ENCODE results near the gene CACNA1G. TPM values are rescaled to one million over a fixed set of nuclear protein-coding genes. Genes with fewer than 3 reads are reported as not detected.

CACNA1G gene
- total and polyA plus RNA-seq, 9 of the 15 experiments (the other 6 are each of a cell fraction or from before 2014, with no cell fraction given) = 0.01 TPM; not detected in 8

DNA sequence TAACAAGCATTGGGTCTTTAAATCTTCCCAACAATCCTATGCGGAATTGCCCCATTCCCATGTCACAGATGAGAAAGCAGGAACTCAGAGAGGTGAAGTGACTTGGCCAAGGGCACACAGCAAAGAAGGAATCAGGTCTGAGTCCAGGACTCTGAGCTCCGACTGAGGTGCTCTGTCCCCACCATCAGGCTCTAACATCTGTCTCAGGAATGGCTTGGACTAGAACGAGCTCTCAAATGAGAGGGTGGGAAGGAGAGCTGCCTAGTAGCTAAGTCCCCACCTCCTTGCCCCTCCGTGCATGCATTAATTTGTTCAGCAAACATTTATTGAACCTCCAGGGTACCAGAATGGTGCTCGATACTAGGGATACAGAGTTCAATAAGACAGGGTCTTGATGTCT is 100.8 kb downstream of the CACNA1G start (continued):
- TF ChIP-seq GABPB1 (CRISPR knock-in tag; IDR thresholded peaks at IDR 0.05) (no peak), NRF1 (conservative IDR thresholded peaks at IDR 0.05 in 1 of 2, IDR thresholded peaks at IDR 0.05 in 1 of 2) (no peak), ZNF197 (CRISPR knock-in tag; IDR thresholded peaks at IDR 0.05; ENCODE audit: low read depth) (0 out of 2 replicates have a peak, but pooled peaks have one; percentile 19), ZBTB8A (IDR thresholded peaks at IDR 0.05; ENCODE audit: partially characterized antibody) (no peak), HMGN3 (IDR thresholded peaks at IDR 0.05; ENCODE audit: borderline replicate concordance, extremely low read depth, insufficient read length, low read depth, low read length) (no peak), SPI1 (IDR thresholded peaks at IDR 0.05; ENCODE audit: borderline replicate concordance, low read depth, low read length) (no peak), KDM1A (IDR thresholded peaks at IDR 0.05) (peak; percentile 64 to 72), CBX5 (IDR thresholded peaks at IDR 0.05; ENCODE audit: borderline replicate concordance, low read depth) (no peak), HDAC1 (IDR thresholded peaks at IDR 0.05) (no peak), ZNF354B (CRISPR knock-in tag; IDR thresholded peaks at IDR 0.05) (no peak), PCBP2 (IDR thresholded peaks at IDR 0.05; ENCODE audit: low read depth, low read length, poor library complexity, severe bottlenecking) (no peak), RBM25 (IDR thresholded peaks at IDR 0.05; ENCODE audit: low read depth, low read length, severe bottlenecking) (peak; percentile 80), CHCHD3 (CRISPR knock-in tag; IDR thresholded peaks at IDR 0.05) (no peak), POLR2B (IDR thresholded peaks at IDR 0.05; ENCODE audit: low read depth, partially characterized antibody) (no peak), MYBL2 (IDR thresholded peaks at IDR 0.05; ENCODE audit: low read depth) (no peak), MYBL2 (CRISPR knock-in tag; IDR thresholded peaks at IDR 0.05; ENCODE audit: borderline replicate concordance) (no peak), ZNF282 (CRISPR knock-in tag; IDR thresholded peaks at IDR 0.05) (no peak), ZNF445 (CRISPR knock-in tag; IDR thresholded peaks at IDR 0.05; ENCODE audit: low read depth) (no peak)
- TF ChIP-seq, protein P1, sequence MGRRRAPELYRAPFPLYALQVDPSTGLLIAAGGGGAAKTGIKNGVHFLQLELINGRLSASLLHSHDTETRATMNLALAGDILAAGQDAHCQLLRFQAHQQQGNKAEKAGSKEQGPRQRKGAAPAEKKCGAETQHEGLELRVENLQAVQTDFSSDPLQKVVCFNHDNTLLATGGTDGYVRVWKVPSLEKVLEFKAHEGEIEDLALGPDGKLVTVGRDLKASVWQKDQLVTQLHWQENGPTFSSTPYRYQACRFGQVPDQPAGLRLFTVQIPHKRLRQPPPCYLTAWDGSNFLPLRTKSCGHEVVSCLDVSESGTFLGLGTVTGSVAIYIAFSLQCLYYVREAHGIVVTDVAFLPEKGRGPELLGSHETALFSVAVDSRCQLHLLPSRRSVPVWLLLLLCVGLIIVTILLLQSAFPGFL (CRISPR knock-in tag; IDR thresholded peaks at IDR 0.05) = no peak
- TF ChIP-seq, protein P2, sequence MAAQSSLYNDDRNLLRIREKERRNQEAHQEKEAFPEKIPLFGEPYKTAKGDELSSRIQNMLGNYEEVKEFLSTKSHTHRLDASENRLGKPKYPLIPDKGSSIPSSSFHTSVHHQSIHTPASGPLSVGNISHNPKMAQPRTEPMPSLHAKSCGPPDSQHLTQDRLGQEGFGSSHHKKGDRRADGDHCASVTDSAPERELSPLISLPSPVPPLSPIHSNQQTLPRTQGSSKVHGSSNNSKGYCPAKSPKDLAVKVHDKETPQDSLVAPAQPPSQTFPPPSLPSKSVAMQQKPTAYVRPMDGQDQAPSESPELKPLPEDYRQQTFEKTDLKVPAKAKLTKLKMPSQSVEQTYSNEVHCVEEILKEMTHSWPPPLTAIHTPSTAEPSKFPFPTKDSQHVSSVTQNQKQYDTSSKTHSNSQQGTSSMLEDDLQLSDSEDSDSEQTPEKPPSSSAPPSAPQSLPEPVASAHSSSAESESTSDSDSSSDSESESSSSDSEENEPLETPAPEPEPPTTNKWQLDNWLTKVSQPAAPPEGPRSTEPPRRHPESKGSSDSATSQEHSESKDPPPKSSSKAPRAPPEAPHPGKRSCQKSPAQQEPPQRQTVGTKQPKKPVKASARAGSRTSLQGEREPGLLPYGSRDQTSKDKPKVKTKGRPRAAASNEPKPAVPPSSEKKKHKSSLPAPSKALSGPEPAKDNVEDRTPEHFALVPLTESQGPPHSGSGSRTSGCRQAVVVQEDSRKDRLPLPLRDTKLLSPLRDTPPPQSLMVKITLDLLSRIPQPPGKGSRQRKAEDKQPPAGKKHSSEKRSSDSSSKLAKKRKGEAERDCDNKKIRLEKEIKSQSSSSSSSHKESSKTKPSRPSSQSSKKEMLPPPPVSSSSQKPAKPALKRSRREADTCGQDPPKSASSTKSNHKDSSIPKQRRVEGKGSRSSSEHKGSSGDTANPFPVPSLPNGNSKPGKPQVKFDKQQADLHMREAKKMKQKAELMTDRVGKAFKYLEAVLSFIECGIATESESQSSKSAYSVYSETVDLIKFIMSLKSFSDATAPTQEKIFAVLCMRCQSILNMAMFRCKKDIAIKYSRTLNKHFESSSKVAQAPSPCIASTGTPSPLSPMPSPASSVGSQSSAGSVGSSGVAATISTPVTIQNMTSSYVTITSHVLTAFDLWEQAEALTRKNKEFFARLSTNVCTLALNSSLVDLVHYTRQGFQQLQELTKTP (IDR thresholded peaks at IDR 0.05; ENCODE audit: low read depth in 1 of 2, partially characterized antibody in 2 of 2) = no peak
- TF ChIP-seq, protein P3, sequence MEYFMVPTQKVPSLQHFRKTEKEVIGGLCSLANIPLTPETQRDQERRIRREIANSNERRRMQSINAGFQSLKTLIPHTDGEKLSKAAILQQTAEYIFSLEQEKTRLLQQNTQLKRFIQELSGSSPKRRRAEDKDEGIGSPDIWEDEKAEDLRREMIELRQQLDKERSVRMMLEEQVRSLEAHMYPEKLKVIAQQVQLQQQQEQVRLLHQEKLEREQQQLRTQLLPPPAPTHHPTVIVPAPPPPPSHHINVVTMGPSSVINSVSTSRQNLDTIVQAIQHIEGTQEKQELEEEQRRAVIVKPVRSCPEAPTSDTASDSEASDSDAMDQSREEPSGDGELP (CRISPR knock-in tag; IDR thresholded peaks at IDR 0.05; ENCODE audit: borderline replicate concordance) = 0 out of 2 replicates have a peak, but pooled peaks have one; percentile 1
- TF ChIP-seq, protein P4, sequence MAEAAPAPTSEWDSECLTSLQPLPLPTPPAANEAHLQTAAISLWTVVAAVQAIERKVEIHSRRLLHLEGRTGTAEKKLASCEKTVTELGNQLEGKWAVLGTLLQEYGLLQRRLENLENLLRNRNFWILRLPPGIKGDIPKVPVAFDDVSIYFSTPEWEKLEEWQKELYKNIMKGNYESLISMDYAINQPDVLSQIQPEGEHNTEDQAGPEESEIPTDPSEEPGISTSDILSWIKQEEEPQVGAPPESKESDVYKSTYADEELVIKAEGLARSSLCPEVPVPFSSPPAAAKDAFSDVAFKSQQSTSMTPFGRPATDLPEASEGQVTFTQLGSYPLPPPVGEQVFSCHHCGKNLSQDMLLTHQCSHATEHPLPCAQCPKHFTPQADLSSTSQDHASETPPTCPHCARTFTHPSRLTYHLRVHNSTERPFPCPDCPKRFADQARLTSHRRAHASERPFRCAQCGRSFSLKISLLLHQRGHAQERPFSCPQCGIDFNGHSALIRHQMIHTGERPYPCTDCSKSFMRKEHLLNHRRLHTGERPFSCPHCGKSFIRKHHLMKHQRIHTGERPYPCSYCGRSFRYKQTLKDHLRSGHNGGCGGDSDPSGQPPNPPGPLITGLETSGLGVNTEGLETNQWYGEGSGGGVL (CRISPR knock-in tag; IDR thresholded peaks at IDR 0.05) = no peak
